Esophagus squamous epithelium (tissue), 4 donors: ENCODE results near the gene EPHA4.

Experiments
- CTCF ChIP-seq, 6 experiments: fragments of 450-650 bp in 4 of 6; fragments of 200-600 bp in 2 of 6; sonication (generic) in 2 of 6; IDR thresholded peaks; one replicate each; pipeline ENCODE4 v1.5.1; 2016 to 2019; ENCODE audit warnings: antibody characterized with exemption in 6 of 6, mild to moderate bottlenecking in 4 of 6, moderate library complexity in 4 of 6
- POLR2A ChIP-seq, 4 donors: fragments of 450-650 bp; IDR thresholded peaks; one replicate each; pipeline ENCODE4 v1.6.1; 2017; ENCODE audit warnings: antibody characterized with exemption in 4 of 4, mild to moderate bottlenecking in 4 of 4, moderate library complexity in 3 of 4

- no peak for TF ChIP-seq POLR2A (IDR thresholded peaks at IDR 0.05)
- TF ChIP-seq CTCF (IDR thresholded peaks at IDR 0.05) = no peak
These were observed 146.2 kb downstream of the EPHA4 start for GRCh38 chr2:221425891-221426290.
